Measurements from ENCODE around the gene TAMM41.
"Not testable (repeated sequence)": the region's sequence is repeated elsewhere in the genome, so short reads cannot be mapped to it uniquely, and the experiment has no call there.

TAMM41 gene, protein sequence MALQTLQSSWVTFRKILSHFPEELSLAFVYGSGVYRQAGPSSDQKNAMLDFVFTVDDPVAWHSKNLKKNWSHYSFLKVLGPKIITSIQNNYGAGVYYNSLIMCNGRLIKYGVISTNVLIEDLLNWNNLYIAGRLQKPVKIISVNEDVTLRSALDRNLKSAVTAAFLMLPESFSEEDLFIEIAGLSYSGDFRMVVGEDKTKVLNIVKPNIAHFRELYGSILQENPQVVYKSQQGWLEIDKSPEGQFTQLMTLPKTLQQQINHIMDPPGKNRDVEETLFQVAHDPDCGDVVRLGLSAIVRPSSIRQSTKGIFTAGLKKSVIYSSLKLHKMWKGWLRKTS

DNA sequence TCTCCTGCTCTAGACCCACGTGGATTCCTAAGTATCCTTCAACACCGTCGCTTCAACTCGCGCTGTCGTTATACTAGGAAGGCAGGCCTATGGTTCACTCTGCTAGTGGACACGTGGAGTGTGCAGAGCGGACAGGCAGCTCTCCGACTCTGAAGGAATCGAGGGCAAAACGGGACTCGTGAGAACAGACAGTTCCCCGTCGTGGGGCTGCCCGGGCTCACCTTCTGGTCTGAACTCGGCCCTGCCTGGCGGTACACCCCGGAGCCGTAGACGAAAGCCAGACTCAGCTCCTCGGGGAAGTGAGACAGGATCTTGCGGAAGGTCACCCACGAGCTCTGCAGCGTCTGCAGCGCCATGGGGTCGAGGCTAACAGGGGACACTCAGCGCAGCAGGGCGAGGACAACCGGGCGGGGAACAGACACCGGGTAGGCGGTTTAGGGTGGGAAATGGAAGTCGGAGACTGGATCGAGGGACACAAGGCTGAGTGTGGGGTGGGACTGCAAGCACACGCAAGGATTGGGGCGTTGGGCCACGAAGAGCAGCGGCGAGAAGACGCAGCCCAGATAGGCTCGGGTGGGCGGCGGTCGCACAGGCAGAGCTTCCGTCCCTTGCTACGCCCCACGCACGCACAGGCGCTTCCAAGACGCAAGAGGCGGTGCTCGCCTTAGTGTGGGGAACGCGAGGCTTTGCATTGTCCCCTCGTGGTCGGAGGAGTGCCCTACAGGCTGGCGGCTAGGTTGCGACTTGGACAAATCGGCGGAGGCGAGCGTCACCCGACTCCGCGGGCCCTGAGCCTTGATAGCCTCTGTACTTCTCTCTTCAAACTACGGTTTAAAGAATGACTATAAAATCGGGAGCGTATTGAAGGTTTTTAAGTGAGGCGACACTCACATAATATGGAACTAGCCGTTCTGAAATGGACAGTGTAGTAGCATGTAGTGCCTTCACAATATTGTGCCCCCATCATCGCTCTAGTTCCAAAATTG is at the start of gene TAMM41:
TAMM41 (minus strand) TSS at position 605 of the 986 bp plus-strand sequence; CDS start at position 356, 249 bp downstream.
- peak; percentile 89 for DNase-seq

DNA sequence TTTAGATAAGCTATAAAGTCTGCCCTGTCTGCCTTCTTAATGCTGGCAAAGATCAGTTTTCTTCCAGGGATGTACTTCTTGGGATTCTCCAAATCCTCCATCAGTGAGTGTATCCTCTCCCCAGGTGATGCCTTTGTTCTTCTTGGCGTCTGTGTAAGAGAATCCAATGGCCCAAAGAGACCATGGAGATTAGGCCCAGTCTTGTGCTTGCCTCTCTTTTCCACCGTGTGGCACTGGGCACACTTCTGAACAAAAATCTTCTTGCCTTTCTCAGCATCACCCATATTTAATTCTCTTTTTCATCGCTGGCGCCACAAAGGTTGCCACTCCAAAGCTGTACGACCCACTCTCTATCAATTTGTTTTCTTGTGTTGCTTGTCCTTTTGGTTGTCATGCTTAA is 32.2 kb upstream of the TAMM41 start:
- peak; percentile 11 for DNase-seq

DNA sequence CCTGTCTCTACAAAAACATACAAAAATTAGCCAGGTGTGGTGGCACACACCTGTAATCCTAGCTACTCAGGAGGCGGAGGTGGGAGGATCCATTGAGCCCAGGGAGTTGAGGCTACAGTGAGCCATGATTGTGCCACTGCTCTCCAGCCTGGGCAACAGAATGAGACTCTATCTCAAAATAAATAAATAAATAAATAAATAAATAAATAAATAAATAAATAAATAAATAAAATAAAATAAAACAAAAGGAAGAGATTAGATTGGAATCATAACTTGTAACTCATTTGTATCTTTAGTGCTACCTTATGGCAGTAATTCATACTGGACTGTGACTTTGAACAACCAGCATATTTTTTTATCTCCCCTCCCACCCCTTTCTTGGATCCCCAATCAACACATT is 28.0 kb upstream of the TAMM41 start:
- not testable (repeated sequence) for DNase-seq

DNA sequence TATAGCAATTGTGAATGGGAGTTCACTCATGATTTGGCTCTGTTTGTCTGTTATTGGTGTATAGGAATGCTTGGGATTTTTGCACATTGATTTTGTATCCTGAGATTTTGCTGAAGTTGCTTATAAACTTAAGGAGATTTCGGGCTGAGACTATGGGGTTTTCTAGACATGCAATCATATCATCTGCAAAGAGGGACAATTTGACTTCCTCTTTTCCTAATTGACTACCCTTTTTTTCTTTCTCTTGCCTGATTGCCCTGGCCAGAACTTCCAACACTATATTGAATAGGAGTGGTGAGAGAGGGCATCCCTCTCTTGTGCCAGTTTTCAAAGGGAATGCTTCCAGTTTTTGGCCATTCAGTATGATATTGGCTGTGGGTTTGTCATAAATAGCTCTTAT is 17.1 kb upstream of the TAMM41 start:
- not testable (repeated sequence) for DNase-seq

DNA sequence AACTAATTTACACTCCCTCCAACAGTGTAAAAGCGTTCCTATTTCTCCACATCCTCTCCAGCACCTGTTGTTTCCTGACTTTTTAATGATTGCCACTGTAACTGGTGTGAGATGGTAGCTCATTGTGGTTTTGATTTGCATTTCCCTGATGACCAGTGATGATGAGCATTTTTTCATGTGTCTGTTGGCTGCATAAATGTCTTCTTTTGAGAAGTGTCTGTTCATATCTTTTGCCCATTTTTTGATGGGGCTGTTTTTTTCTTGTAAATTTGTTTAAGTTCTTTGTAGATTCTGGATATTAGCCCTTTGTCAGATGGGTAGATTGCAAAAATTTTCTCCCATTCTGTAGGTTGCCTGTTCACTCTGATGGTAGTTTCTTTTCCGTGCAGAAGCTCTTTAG is 15.9 kb upstream of the TAMM41 start:
- not testable (repeated sequence) for DNase-seq

DNA sequence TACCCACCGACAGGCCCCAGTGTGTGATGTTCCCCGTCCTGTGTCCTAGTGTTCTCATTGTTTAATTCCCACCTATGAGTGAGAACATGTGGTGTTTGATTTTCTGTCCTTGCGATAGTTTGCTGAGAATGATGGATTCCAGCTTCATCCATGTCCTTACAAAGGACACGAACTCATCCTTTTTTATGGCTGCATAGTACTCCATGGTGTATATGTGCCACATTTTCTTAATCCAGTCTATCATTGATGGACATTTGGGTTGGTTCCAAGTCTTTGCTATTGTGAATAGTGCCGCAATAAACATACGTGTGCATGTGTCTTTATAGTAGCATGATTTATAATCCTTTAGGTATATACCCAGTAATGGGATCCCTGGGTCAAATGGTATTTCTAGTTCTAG is 15.5 kb upstream of the TAMM41 start:
- DNase-seq: not testable (repeated sequence)

DNA sequence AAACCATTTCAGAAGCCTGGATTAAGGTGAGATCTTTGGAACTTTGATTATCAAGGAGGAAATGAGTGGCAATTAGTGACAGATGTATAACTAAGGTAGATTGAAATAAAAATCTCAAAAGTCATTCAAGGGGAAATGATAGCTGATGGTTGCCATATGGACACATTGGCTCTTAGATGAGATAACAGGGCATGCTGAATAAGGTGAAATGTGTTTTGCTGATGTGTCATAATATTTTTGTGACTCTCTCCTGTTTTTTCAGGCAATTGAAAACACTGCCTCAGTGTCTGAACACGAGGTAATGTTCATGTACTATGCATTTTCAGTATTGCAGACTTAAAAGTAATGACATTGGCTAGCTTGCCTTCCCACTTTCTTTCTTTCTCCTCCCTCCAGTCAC is 13.5 kb upstream of the TAMM41 start:
- DNase-seq: not testable (repeated sequence)

DNA sequence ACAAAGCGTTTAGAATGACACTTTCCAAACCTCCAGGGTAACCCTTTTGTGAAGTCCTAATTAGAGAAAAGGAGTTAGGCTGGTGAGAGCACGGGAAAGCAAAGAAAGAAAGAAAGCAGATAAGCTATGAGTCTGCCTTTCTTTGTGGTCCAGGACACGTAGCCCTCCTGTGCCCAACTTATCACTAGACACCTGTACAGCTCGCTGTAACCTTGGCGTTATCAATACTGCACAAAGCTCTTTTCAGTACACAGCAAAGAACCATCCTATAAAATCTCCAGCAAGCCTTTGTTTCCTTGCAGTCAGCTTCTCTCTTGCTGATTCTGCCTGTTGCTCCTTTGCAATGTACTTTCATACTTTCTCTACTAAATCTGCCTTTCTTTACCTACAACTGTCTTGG is 6.8 kb upstream of the TAMM41 start:
- DNase-seq: no peak

DNA sequence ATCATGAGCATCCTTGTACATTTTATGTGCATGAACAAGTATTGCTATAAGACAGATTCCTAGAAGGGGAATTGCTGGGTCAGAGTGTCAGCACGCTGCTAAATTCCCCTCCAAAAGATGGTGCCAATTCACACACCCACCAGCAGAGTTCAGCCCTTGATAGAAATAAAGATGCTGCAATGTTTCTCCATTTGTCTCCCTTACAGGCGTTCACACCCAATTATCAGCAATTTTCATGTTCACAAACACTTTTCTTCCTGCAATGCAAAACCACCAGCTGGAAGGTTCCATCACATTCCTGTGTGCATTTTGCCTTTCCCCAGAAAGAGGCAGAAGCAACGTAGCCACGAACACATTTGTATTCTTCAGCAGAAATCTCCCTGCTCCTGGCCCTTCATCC is 3.3 kb upstream of the TAMM41 start:
- DNase-seq: no peak

DNA sequence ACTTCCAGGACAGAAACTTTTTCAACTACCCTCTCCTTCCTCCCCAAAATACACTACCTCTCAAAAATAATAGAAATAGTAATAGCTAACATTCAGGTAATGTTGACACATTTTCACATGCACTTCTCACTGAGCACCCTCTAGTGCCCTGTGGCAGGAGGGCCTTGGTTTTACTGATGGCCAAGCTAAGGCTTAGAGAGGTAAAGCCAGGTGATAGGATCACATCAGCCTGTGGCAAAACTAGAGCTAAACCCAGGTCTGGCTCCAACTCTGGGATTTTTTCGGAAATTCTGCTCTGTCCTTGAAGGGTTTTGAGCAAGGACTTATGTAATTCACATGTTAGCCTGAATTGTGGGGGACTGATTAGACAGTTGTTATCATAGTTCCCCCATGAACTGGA is 922 bp upstream of the TAMM41 start:
- no peak for DNase-seq

DNA sequence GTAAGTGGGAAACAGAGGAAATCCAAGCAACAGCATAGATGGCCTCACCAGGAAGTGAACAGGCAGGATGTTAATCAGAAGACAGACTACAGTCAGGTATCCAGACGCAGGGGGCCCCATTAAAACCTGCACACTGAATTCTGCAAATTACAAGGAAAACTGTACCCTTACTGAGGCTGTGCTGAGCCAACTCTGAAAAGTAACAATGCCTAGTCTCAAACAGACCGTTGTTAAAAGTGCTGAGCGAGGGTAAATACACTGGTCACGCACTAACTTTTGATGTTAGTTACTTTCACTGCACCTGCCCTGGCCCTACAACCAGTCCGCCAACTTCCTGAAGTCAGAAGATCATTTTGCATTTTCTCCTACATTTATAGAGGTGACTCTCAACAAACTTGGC is 1.0 kb downstream of the TAMM41 start:
- no peak for DNase-seq

DNA sequence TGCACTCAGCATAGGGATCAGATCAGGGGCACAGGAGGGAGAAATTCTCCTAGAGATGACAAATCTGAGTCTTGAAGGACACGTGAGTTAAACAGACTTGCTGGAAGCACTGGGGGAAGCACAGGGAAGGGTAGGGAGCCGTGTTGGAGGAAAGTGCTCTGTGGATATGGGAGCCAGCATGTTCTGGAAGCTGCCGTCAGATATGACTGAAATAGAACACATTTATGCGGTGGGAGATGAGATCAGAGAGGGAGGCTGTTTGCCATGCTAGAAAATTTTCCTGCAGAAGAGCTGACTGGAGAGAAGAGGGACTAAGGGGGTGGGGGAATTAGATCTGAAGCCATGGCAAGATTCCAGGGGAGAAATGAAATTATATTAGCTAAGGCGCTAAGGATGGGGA is 1.8 kb downstream of the TAMM41 start:
- no peak for DNase-seq

DNA sequence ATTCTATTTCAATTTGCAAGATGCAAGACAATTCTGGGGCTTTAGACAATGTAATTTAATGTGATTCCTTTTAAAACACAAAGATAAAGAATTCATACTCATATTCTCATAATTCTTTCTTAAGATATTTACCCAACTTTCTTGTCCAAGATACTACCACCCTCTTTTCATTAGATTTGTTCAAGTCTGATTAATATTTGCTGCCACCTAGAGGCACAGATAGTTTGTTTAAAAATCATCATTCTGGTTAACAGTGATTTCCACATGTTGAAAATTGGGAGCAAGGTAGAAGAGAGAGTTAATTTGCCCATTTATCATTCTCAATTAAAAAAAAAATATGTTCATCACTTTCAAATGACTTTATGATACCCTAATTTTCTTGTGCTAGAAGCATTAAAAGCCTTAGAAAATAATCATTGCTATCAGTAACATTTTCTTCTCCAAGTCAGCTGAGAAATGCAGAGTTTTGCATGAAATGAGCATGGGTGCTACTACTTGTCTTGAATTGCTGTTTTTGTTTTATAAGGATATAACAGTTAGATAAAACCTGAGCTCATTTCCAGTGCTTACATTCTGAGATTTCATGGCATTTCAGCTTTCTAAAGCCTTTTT is 11.6 kb downstream of the TAMM41 start:
- no peak for DNase-seq

DNA sequence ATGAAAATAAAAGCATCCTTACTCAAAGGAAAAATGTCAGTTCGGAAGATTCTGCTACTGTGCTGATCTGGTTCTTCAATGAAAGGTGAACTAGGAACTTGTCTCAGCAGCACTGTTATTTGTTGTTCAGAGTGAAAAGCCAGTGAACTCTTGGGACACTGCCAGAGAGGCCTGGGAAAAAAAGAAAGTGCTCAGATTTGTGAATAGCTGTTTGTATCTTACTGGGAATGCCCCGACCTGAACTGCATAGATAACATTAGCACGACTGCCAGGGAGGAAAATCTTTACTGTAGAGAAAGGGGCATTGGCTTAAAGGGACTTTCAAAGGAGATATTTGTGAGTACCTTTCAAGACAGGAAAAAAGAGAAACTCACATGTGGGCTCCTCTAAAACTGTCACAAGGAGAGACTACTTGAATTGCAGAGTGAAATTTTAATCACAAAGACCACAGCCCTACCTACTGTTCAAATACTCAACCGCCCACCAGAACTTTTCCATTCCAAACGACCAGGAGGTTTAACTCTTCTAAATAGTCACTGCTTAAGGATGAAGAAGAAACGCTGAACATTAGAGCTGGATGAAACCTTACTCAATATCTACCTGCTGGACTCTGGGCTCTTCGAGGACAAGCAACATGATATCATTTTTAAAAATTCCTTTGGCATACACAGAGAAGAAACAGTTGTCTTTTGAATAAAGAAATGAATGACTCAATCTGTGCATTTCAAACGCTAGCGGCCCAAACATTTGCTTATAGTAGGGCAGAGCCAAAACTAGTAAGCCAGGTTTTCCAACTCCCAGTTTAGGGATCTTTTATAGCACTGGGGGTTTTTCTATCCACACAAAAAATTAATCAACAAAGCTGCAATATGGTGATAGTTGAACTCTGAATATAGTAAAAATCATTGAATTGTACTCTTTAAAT is 13.4 kb downstream of the TAMM41 start:
- no peak for DNase-seq

DNA sequence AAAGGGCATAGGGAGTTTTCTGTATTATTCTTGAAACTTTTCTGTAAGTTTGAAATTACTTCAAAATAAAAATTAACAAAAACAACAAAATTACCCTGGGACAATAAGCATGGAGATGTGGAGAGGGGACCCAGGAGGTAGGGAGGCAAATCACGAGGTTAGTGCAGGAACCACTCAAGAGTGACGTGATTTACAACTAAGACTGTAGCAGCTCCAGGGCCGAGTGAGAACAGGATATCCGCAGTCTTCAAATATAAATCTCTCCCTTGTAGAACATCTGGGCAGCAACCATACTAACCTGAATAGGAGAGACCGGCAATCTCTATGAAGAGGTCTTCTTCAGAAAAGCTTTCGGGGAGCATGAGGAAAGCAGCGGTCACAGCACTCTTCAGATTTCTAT is 17.3 kb downstream of the TAMM41 start:
- DNase-seq: no peak

DNA sequence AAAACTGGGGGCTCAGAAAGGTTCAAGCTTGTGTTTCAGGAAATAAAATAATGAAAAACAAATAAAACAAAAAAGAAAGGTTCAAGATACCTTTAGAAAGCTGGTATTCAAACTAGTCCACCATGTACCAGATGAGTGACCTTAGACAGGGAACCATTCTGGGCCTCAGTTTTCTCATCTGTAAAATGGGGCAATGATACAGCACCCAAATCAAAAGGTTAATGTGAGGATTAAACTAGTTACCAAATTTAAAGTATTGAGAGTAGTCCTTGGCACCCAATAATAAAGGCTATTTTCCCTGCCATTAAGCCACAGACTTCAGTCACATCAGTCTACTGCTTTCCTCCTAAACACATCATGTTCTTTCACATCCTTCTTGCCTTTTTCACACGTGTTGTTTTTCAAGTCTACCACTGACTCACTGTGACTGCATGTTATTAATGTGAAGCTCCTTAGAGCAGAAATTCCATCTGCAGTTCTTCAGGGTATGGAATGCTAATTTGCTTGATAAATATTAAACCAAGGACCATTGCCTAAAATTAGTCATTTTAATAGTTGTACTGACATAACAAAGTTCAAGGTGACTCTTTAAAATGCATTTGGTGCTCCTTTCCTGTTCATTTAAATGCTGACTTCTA is 19.9 kb downstream of the TAMM41 start:
- DNase-seq: no peak

DNA sequence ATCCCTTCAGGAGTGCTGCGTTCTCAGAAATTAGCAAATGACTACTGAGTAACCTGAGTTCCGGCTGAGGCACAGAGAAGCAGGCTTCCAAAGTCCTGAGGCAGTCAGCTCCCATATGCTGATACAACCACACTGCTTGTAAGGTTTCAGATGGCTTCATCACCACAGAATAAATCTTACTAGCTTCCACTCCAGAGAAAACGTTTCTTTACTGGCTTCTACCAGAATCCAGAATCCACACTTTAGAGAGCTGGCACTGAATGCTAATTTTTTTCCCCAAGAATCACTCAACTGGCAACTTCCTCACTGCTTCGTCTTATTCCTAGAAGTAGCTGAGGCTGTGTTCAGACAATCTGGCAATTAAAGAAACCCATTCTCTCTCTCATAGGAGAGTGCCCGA is 21.4 kb downstream of the TAMM41 start:
- DNase-seq: no peak

DNA sequence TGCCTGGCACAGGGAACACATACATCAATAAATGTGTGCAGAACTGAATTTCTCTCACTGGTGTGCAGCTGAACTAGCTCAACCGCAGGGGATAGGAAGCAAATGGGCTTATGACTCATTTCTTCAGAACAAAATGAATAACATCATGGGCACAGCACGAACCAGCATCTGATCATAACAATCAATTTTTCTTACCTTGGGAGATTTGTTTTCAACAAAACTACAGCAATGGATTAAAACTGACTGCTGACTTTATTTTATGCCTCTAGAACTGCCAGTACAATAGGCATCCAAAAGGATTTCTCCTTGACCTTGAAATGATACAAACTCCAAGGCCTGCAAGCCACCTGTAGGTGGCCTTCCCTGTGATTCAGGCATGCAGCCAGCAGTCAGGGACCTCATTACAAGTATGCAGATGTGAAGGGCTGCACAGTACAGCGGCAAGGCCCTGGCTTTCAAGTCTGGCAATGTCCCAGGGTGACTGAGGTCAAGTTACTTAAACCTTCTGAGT is 26.1 kb downstream of the TAMM41 start:
- DNase-seq: no peak

DNA sequence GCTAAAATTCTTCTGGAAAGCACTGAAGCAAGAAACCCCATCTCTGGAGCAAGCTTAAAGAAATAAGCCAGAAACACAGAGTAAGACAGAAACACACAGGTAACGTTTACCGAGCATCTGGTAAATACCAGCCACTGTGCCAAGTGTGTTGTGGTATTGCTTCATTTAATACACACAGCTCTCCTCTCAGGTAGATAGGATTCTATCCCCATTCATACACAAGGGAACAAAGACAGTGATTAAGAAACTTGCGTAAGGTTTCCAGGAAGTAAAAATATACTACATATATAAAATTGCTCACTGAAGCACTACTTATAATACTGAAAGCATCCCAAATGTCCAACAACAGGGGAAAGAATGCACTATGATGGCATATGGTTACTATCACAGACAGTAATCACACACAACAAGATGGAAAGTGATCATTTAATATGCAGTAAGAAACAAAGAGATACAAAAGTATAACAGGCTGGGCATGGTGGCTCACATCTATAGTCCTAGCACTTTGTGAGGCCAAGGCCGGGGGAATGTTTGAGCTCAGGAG is 27.5 kb downstream of the TAMM41 start:
- DNase-seq: no peak

DNA sequence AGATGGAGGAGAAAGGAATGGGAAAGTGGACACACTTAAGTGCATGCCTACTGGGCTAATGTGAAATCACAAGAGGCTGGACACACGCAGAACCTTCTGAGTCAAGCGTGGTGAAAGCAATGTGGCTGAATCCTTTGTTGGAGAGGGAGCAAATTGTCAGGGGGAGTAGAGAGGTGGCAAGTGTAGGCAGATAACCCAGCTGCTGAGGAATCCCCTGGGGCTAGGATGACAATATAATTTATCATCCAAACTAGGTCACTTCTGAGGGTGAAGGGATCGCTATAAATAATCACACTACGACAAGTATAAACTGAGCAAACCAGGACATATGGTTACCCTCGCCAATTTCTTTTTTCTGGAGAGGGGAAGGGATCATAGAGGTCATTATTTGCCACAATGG is 28.7 kb downstream of the TAMM41 start:
- no peak for DNase-seq

DNA sequence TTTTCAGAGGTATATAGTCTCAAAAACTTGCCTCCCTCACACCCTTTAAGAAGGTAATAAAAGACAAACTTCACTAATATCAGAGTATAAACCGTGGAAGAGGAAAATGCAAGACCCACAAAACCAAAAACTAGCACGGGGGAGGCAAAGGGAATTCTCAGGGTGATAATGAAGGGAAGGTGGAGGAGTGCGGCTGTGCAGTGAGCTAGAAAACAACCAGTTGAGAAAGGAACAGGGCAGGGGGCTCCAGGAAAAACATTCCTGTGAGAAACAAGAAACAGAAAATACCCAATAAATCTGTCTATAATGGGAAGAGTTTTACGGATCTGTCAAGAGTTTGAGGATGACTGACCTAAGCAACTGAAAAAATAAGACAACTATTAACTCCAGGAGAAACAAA is 31.6 kb downstream of the TAMM41 start:
- DNase-seq: no peak

All from NCI-H1092 treated with DMSO at 0.1 percent for 48 hours (cell line).